ENCODE data around the gene NTMT2.

GRCh38 chr1:170145770-170146676 is at the start of gene NTMT2:
- TF ChIP-seq, protein P1, sequence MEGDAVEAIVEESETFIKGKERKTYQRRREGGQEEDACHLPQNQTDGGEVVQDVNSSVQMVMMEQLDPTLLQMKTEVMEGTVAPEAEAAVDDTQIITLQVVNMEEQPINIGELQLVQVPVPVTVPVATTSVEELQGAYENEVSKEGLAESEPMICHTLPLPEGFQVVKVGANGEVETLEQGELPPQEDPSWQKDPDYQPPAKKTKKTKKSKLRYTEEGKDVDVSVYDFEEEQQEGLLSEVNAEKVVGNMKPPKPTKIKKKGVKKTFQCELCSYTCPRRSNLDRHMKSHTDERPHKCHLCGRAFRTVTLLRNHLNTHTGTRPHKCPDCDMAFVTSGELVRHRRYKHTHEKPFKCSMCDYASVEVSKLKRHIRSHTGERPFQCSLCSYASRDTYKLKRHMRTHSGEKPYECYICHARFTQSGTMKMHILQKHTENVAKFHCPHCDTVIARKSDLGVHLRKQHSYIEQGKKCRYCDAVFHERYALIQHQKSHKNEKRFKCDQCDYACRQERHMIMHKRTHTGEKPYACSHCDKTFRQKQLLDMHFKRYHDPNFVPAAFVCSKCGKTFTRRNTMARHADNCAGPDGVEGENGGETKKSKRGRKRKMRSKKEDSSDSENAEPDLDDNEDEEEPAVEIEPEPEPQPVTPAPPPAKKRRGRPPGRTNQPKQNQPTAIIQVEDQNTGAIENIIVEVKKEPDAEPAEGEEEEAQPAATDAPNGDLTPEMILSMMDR (IDR thresholded peaks at IDR 0.05; ENCODE audit: low read depth, low read length), result no peak
- TF ChIP-seq EZH2phosphoT487 (IDR thresholded peaks at IDR 0.05; ENCODE audit: low read depth), result no peak

Measured in OCI-LY3 (cell line).